ENCODE data around the gene TXNL1.

GRCh38 chr18:56658261-56658660, 19.9 kb upstream of the TXNL1 start:
- TF ChIP-seq, protein P1, sequence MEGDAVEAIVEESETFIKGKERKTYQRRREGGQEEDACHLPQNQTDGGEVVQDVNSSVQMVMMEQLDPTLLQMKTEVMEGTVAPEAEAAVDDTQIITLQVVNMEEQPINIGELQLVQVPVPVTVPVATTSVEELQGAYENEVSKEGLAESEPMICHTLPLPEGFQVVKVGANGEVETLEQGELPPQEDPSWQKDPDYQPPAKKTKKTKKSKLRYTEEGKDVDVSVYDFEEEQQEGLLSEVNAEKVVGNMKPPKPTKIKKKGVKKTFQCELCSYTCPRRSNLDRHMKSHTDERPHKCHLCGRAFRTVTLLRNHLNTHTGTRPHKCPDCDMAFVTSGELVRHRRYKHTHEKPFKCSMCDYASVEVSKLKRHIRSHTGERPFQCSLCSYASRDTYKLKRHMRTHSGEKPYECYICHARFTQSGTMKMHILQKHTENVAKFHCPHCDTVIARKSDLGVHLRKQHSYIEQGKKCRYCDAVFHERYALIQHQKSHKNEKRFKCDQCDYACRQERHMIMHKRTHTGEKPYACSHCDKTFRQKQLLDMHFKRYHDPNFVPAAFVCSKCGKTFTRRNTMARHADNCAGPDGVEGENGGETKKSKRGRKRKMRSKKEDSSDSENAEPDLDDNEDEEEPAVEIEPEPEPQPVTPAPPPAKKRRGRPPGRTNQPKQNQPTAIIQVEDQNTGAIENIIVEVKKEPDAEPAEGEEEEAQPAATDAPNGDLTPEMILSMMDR (IDR thresholded peaks at IDR 0.05), result no peak
- no peak for TF ChIP-seq POLR2A (IDR thresholded peaks at IDR 0.05)

All from upper lobe of left lung (tissue), 4 donors.